ENCODE results near the gene LY6G6F. TPM values are rescaled to one million over a fixed set of nuclear protein-coding genes. Genes with fewer than 3 reads are reported as not detected.
A peak's percentile ranks its signal among the peaks of the same experiment; 100 is the strongest.

LY6G6F gene
- total RNA-seq, 2 experiments from 2014 or later = not detected

- DNase-seq = peak; percentile 83
- Mint-ChIP-seq H3K36me3 (peaks cover 56% of the 10 kb centered on the region), H3K4me1 (ENCODE audit: low read depth) (peaks cover 61% of the 10 kb centered on the region), H3K27me3 (no peaks in the 10 kb centered on the region), H3K27ac (peak overlapping the region; percentile 88), H3K9me3 (no peaks in the 10 kb centered on the region), H3K4me3 (peak overlapping the region; percentile 98)
- intact Hi-C loops (cut with micrococcal nuclease) = loop anchor here (1.0 to 10.0 kb wide), 12 partner anchors 31 to 1173 kb away; partner anchors contain the start of genes ABHD16A, ATP6V1G2, BAG6 and DXO
- POLR2A ChIA-PET = interaction anchor here (0.7 to 3.4 kb wide), 16 partner anchors 9 to 1233 kb away, joined by 3 to 15 read pairs (median 4); partner anchors contain the start of genes ABHD16A, ATF6B, DDAH2 and HSPA1A
- CTCF ChIA-PET = interaction anchor here (0.6 to 8.1 kb wide), 18 partner anchors 9 to 187 kb away, joined by 3 to 67 read pairs (median 4); partner anchors contain the start of genes DDAH2, GPANK1, HSPA1A and HSPA1B
Measured at GRCh38 chr6:31737991-31738979, 31.6 kb downstream of the LY6G6F start.

GRCh38 chr6:31739639-31740396 is 33.2 kb downstream of the LY6G6F start, which contains the start of gene MSH5:
Gene MSH5, plus strand, starts transcription at chr6:31740005. Its CDS starts 462 bp downstream, at chr6:31740467.
- Mint-ChIP-seq H3K27ac (peak within 1 kb of the TSS; percentile 91), H3K4me3 (peak within 1 kb of the TSS; percentile 94), H3K4me1 (ENCODE audit: low read depth) (peaks cover 48% of the 10 kb centered on the region), H3K27me3 (no peaks in the 10 kb centered on the region), H3K9me3 (no peaks in the 10 kb centered on the region), H3K36me3 (peaks cover 48% of the 10 kb centered on the region)
- POLR2A ChIA-PET = interaction anchor here (0.6 to 3.4 kb wide), 25 partner anchors 9 to 1105 kb away, joined by 3 to 15 read pairs (median 3); partner anchors contain the start of genes ABHD16A, CSNK2B, DDAH2 and DDX39B
- DNase-seq = peak; percentile 99
- CTCF ChIA-PET = interaction anchor here (0.6 to 8.1 kb wide), 9 partner anchors 10 to 150 kb away, joined by 3 to 67 read pairs (median 14); partner anchors contain the start of genes DDAH2, LY6G5C and VARS1
- intact Hi-C loops (cut with micrococcal nuclease) = loop anchor here (2.0 to 10.0 kb wide), 9 partner anchors 29 to 1175 kb away; partner anchors contain the start of genes ATP6V1G2, DXO, GPANK1 and HSPA1B

DNA sequence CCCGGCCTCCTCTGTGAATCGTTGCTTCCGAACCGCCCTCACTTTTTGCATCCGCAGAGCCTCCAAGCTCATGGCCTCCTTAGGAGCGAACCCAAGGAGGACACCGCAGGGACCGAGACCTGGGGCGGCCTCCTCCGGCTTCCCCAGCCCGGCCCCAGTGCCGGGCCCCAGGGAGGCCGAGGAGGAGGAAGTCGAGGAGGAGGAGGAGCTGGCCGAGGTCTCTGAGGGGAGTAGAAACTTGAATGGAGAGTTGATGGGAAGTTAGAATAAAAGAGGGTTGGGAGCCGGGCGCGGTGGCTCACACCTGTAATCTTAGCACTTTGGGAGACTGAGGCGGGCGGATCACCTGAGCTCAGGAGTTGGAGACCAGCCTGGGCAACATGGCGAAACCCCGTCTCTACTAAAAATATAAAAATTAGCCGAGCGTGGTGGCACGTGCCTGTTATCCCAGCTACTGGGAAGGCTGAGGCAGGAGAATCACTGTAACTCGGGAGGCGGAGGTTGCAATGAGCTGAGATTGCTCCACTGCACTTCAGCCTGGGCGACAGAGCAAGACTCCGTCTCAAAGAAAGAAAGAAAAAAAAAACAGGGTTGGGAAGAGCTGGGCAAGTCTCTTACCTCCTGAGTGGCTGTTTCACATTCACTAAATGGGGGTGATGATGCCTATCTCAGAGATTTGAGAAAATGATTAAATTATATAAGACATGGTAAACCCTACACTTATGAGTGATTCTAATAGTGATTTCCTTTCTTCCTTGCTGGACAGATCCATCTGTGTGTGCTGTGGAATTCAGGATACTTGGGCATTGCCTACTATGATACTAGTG is 33.9 kb downstream of the LY6G6F start:
- peak overlapping the region; percentile 94 for H3K4me3 Mint-ChIP-seq
- peaks cover 48% of the 10 kb centered on the region for H3K4me1 Mint-ChIP-seq (ENCODE audit: low read depth)
- intact Hi-C loops (cut with micrococcal nuclease) = no loop called here
- H3K27me3 Mint-ChIP-seq = no peaks in the 10 kb centered on the region
- peak; percentile 56 for DNase-seq
- CTCF ChIA-PET = interaction anchor here (1.2 to 8.1 kb wide), 6 partner anchors 11 to 86 kb away, joined by 3 to 67 read pairs (median 13); partner anchors contain the start of genes DDAH2, LY6G5C and VARS1
- POLR2A ChIA-PET = interaction anchor here (0.7 to 2.1 kb wide), 17 partner anchors 9 to 388 kb away, joined by 3 to 7 read pairs (median 3); partner anchors contain the start of genes ABHD16A, DDAH2, DDX39B and EHMT2
- peak overlapping the region; percentile 91 for H3K27ac Mint-ChIP-seq
- no peaks in the 10 kb centered on the region for H3K9me3 Mint-ChIP-seq
- peaks cover 49% of the 10 kb centered on the region for H3K36me3 Mint-ChIP-seq

GRCh38 chr6:31741815-31742214 is 35.1 kb downstream of the LY6G6F start:
- Mint-ChIP-seq H3K27ac (no peak overlapping the region), H3K4me1 (ENCODE audit: low read depth) (peaks cover 45% of the 10 kb centered on the region), H3K36me3 (peaks cover 46% of the 10 kb centered on the region), H3K4me3 (peak overlapping the region; percentile 94), H3K27me3 (no peaks in the 10 kb centered on the region), H3K9me3 (no peaks in the 10 kb centered on the region)
- intact Hi-C loops (cut with micrococcal nuclease) = no loop called here
- no peak for DNase-seq
- ChIA-PET CTCF (interaction anchor here (1.5 to 8.1 kb wide), 3 partner anchors 12 to 85 kb away, joined by 4 to 67 read pairs (median 40); partner anchors contain the start of gene DDAH2), POLR2A (interaction anchor here (1.3 kb wide), 1 partner anchor 86 kb away, joined by 5 read pairs; the partner anchor contains the start of gene HSPA1B)

DNA sequence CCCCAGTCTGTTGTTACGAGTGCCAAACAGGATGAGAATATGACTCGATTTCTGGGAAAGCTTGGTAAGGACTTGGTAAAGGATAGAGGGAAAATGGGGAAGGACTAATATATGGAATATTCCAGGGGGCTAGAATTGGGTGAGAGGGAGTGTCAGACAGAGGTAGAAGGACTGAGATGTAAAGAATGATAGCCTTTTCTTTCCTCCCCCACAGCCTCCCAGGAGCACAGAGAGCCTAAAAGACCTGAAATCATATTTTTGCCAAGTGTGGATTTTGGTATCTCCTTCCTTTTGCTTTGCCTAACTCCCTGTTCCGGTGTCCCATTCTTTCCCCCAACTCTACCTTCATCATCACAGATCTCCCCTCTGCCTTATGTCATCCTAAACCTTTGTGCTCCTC is 36.2 kb downstream of the LY6G6F start:
- Mint-ChIP-seq H3K27me3 (no peaks in the 10 kb centered on the region), H3K27ac (no peak overlapping the region), H3K36me3 (peaks cover 54% of the 10 kb centered on the region), H3K9me3 (no peaks in the 10 kb centered on the region), H3K4me1 (ENCODE audit: low read depth) (peaks cover 34% of the 10 kb centered on the region), H3K4me3 (no peak overlapping the region)
- POLR2A ChIA-PET = no interaction called here
- intact Hi-C loops (cut with micrococcal nuclease) = no loop called here
- DNase-seq = no peak
- CTCF ChIA-PET = interaction anchor here (1.0 kb wide), 1 partner anchor 27 kb away, joined by 3 read pairs; no protein-coding TSS in a partner anchor

DNA sequence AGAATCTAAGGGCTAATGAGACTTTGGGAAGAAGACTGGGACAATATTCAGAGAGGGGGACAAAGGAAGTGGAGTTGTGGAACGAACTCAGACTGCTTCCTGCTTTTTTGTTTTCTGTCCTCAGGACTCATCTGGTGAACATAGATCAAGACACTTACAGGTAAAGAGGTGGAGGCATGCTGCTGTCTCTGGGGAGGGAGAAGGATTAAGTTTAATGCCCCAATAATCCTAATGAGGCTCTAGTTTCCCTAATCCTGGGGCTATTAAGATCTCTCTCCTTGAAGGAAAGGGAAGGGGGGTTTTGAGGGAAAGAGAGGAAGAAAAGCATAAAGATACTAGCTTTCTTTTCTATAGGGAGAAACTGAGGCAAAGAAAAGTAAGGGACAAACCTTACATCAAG is 37.8 kb downstream of the LY6G6F start:
- Mint-ChIP-seq H3K36me3 (peaks cover 61% of the 10 kb centered on the region), H3K27me3 (no peaks in the 10 kb centered on the region), H3K27ac (no peak overlapping the region), H3K4me3 (no peak overlapping the region), H3K4me1 (ENCODE audit: low read depth) (peaks cover 18% of the 10 kb centered on the region), H3K9me3 (no peaks in the 10 kb centered on the region)
- ChIA-PET POLR2A (no interaction called here), CTCF (interaction anchor here (1.6 kb wide), 1 partner anchor 25 kb away, joined by 5 read pairs; no protein-coding TSS in a partner anchor)
- intact Hi-C loops (cut with micrococcal nuclease) = no loop called here
- no peak for DNase-seq

DNA sequence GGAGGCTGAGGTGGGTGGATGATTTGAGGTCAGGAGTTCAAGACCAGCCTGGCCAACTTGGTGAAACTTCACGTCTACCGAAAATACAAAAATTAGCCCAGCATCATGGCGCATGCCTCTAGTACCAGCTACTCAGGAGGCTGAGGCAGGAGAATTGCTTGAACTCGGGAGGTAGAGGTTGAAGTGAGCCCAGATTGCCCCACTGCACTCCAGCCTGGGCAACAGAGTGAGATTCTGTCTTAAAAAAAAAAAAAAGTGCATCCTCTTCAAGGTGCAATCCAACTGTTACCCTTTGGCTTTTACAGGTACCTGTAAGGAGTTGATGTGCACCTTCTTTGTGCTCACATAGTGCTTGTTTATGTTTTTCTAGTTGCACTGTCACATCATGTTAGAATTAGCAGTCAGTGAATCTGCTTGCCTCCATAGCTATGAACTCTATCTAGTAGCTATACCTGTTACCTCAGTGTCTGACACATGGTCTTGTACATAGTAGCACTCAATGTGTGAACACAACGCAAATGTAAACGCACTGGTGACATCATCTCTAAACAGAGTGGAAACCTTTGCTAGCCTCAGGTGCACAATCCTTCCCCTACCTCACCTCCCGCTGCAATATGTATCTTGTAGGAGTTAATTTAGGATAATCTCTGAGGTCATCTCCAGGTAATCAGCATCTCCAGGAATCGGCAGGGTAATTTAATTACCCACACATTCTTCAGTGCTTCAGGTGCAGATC is 42.8 kb downstream of the LY6G6F start:
- no peak for DNase-seq
- H3K4me1 Mint-ChIP-seq (ENCODE audit: low read depth) = no peaks in the 10 kb centered on the region
- peaks cover 35% of the 10 kb centered on the region for H3K36me3 Mint-ChIP-seq
- H3K27ac Mint-ChIP-seq = no peak overlapping the region
- H3K27me3 Mint-ChIP-seq = no peaks in the 10 kb centered on the region
- ChIA-PET CTCF (interaction anchor here (1.7 kb wide), 1 partner anchor 20 kb away, joined by 6 read pairs; no protein-coding TSS in a partner anchor), POLR2A (interaction anchor here (1.5 to 1.7 kb wide), 2 partner anchors 9 to 11 kb away, joined by 4 read pairs; partner anchors contain the start of gene MSH5)
- intact Hi-C loops (cut with micrococcal nuclease) = no loop called here
- H3K9me3 Mint-ChIP-seq = no peaks in the 10 kb centered on the region
- no peak overlapping the region for H3K4me3 Mint-ChIP-seq

DNA sequence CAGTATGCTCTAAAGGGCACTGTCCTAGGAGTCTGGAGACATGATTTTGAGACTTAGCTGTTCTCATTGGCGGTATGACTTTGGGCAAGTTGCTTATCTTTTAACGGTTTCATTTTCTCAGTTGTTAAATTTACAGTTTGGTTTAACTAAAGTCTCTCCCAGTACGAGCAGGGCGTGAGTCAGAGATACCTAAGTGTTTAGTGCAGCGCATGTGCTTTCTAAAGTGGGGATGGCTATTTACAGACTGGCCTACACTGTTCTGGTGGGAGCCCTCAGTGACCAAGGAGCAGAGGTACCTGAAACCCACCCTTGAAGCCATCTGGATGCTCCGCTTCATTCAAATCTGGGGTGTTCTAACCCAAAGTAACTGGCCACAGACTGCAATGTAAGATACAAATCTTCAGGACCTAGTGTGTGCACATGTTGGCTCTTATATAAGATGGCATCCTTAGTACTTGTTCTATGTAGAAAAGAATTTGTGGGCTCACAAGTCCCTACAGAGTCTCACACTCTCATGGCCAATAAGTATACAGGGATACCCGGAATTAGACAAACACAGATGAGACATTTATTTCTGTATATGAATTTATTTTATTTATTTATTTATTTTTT is 43.9 kb downstream of the LY6G6F start:
- Mint-ChIP-seq H3K4me3 (no peak overlapping the region), H3K27ac (no peak overlapping the region), H3K9me3 (no peaks in the 10 kb centered on the region), H3K36me3 (peaks cover 29% of the 10 kb centered on the region), H3K4me1 (ENCODE audit: low read depth) (no peaks in the 10 kb centered on the region), H3K27me3 (no peaks in the 10 kb centered on the region)
- intact Hi-C loops (cut with micrococcal nuclease) = no loop called here
- no peak for DNase-seq
- ChIA-PET POLR2A (interaction anchor here (1.7 kb wide), 1 partner anchor 10 kb away, joined by 4 read pairs; the partner anchor contains the start of gene MSH5), CTCF (interaction anchor here (1.7 kb wide), 1 partner anchor 19 kb away, joined by 6 read pairs; no protein-coding TSS in a partner anchor)

GRCh38 chr6:31752739-31753319 is 46.2 kb downstream of the LY6G6F start:
- Mint-ChIP-seq H3K4me3 (no peak overlapping the region), H3K27me3 (no peaks in the 10 kb centered on the region), H3K9me3 (no peaks in the 10 kb centered on the region), H3K4me1 (ENCODE audit: low read depth) (no peaks in the 10 kb centered on the region), H3K27ac (no peak overlapping the region), H3K36me3 (peaks cover 19% of the 10 kb centered on the region)
- ChIA-PET POLR2A (interaction anchor here (2.3 kb wide), 1 partner anchor 12 kb away, joined by 7 read pairs; the partner anchor contains the start of gene MSH5), CTCF (interaction anchor here (1.0 to 1.2 kb wide), 2 partner anchors 17 to 73 kb away, joined by 5 read pairs; partner anchors contain the start of gene LY6G5C)
- intact Hi-C loops (cut with micrococcal nuclease) = no loop called here
- no peak for DNase-seq
